HG03280 (cell line): Measurements from ENCODE around the gene SLC39A2.
"Not testable (repeated sequence)": the region's sequence is repeated elsewhere in the genome, so short reads cannot be mapped to it uniquely, and the experiment has no call there.

Experiments used
- ATAC-seq: cut with Tn5 transposase; IDR thresholded peaks from one replicate; pipeline ENCODE4 v1.9.1; 2021; ENCODE audit warnings: mild to moderate bottlenecking, moderate library complexity; ENCODE audit not compliant: unreplicated experiment

Gene SLC39A2

DNA sequence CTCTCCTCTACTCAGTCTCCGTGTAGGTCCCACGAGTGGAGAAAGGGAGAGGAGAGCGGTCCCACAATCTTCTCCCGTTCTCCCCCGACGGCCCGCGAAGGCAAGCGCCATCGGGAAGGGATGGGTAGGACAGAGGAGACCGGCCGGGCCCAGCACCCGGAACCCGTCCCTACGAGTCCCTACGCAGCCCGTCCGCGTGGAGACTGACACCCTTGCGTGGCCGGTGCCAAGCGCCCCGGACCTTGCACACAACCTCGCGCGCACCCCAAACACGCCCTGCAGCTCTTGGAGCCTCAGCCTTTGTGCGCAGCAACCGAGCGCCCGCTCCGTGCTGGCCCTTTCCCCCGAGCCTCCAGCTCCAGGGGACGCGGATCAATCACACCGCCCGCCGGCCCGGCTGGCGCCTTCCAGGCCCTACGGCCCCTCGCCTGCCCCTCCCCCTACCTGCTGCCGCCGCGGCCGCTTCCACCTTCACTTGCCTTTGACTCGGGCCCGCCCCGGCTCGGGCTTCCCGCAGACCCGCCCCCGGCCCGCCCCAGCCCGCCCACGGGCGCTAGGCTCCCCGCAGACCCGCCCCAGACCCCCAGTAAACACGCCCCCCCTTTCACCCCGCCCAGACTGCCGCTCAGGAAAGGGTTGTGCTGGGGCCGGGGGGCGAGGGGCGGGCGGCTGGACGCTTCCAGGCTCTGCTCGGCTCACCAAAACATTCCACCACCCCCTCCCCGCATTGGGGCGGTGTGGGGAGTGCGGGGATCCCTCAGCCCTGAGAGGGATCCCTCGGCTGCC, 25.7 kb downstream of the SLC39A2 start, which contains the start of gene NDRG2:
Gene NDRG2 (minus strand): TSS at position 477 of the 786 bp plus-strand sequence. CDS start 1,746 bp downstream, outside the sequence.
- no peak for ATAC-seq

GRCh38 chr14:21025371-21026273, 26.5 kb downstream of the SLC39A2 start:
- ATAC-seq, result no peak

DNA sequence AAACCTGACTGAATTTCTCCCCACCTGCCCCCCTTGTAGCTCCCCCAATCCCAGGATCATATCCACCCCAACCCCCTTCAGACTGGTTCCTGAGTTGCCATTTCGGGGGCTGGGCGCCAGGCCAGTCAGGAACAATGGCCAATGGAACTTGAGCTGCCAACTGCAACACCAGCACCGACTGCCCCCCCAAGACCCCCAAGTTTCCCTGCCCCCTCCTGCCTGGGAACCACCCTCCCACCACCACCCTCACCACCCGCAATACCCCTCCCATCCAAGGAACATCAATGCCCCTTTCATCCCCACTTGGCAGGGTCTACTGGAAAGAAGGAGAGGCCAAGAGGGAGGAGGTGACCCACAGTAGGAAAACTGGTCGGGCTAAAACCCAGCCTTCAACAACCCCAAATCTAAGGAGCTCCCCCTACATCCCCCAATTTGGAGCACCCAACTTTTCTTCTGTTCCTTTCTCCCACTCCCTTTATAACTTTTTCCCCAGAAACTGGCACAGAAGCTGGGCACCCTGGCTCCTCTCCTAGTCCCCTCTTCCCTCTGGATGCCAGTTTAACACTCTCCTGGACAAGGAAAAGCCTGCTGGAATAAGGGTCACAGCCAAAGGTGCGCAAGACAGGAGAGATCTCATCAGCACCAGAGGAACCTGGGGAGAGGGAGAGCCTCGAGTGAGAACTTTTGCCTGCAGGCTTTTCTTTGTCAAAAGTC, 27.3 kb downstream of the SLC39A2 start:
- no peak for ATAC-seq

GRCh38 chr14:21026988-21027315, 27.9 kb downstream of the SLC39A2 start:
- no peak for ATAC-seq

DNA sequence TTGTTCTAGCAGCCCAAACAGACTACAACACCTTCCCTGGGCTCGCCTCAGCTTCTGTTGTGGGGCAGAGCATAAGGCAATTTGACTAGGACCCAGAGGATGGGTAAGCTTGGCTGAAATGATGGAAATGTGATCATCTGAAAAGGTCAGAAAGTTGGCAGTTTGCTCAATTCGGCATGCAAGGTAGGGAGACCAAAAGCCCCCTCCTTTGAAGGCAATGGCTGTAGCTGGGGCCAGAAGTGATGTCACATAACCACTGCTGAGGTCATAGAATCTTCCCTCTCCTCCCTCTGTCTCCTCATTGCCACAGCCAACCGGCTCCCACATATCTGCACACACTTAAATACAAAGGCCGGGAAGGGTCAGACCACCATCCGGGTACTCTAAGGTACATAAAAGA, 30.8 kb downstream of the SLC39A2 start, which contains the start of gene TPPP2:
Gene TPPP2 (plus strand): TSS at position 301 of the 400 bp plus-strand sequence. CDS start 365 bp downstream, outside the sequence.
- ATAC-seq, result no peak

DNA sequence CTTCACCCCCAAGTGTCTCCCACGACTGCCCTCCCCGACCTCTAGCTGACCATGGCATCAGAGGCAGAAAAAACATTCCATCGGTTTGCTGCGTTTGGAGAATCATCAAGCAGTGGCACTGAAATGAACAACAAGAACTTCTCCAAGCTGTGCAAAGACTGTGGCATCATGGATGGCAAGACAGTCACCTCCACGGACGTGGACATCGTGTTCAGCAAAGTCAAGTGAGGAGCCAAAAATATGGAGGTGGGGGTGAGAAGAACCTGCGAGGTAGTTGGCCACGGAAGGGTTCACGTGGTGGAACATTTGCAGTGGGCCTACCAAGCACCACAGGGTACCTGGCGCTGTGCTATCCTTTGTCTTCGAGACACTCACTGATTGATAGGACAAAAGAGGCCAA, 31.4 kb downstream of the SLC39A2 start:
- no peak for ATAC-seq

GRCh38 chr14:21032326-21033132, 33.4 kb downstream of the SLC39A2 start:
- no peak for ATAC-seq

- ATAC-seq, result no peak
Measured at GRCh38 chr14:21033133-21033698, 34.1 kb downstream of the SLC39A2 start.

DNA sequence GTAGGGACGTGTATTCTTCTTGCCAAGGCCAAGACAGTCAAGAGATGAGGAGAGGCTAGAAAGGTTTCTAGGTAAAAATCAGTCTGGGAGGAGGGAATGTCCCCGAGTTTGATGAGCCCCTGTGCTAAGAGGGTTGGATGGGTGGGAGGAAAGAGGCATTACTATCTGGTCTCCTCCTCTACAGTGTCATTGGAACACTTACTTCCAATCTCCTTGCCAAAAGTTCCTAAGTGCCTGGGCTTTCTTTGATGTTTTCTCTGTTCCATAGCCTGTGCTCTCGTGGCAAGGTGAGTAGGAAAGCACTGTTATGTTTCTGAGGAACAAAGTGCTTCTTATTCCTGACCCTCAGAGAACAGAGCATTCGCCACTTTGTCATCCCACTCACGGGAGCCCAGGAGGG, 35.6 kb downstream of the SLC39A2 start, which contains the start of gene RNASE13:
Gene RNASE13 (minus strand): TSS at position 101 of the 400 bp plus-strand sequence. CDS start 519 bp downstream, outside the sequence.
- no peak for ATAC-seq

- ATAC-seq, result no peak
Measured at GRCh38 chr14:21036751-21037150, 37.7 kb downstream of the SLC39A2 start.

DNA sequence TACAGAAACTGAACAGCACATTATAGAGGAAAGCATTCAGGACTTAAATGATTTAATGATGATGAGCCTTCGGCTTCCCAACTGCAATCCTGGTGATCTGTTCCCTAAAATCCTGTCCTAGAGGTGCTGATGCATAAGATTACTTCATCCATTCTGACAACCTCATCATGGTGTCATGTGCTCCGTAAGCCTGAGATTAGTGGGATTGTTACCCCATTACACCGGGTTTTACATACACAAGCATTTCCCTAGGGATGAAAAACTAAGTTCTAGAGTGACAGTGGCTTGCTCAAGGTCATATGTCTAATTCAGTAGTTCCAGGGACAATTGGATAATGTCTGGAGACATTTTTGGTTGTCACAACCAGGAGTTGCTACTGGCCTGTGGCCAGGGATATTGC, 38.1 kb downstream of the SLC39A2 start:
- ATAC-seq, result no peak

- no peak for ATAC-seq
Measured at GRCh38 chr14:21038441-21039422, 39.6 kb downstream of the SLC39A2 start.

GRCh38 chr14:21039585-21040369, 40.7 kb downstream of the SLC39A2 start:
- no peak for ATAC-seq

GRCh38 chr14:21040370-21040925, 41.4 kb downstream of the SLC39A2 start:
- no peak for ATAC-seq

- ATAC-seq, result not testable (repeated sequence)
Measured at GRCh38 chr14:21040941-21041340, 41.8 kb downstream of the SLC39A2 start.

- ATAC-seq, result no peak
Measured at GRCh38 chr14:21041676-21042433, 42.8 kb downstream of the SLC39A2 start, which contains the start of gene RNASE7. Gene RNASE7 (plus strand): TSS chr14:21042362. CDS start chr14:21042993, 631 bp downstream.

- no peak for ATAC-seq
Measured at GRCh38 chr14:21042918-21043317, 43.8 kb downstream of the SLC39A2 start.
